AG10803 (cell line): ENCODE measurements around the gene NDC1.
"Not testable (repeated sequence)": the region's sequence is repeated elsewhere in the genome, so short reads cannot be mapped to it uniquely, and the experiment has no call there.

Experiments
- DNase-seq: peaks from one replicate; pipeline ENCODE4 v3.0.0; 2010; ENCODE audit warnings: low read depth
- H3K4me3 ChIP-seq: 2 replicates; pipeline ENCODE4 v1.5.1; 2011; ENCODE audit warnings: mild to moderate bottlenecking, low read length, control low read depth
- CTCF ChIP-seq: conservative IDR thresholded peaks from 2 replicates; pipeline ENCODE4 v1.5.1; 2011; ENCODE audit warnings: mild to moderate bottlenecking, low read length, control low read depth, inconsistent platforms

The NDC1 gene

GRCh38 chr1:53822931-53823330 lies 15.2 kb downstream of the NDC1 start:
- H3K4me3 ChIP-seq = no peak overlapping the region
- no peak for DNase-seq
- TF ChIP-seq CTCF = no peak

GRCh38 chr1:53821380-53821779 lies 16.7 kb downstream of the NDC1 start:
- no peak for DNase-seq
- TF ChIP-seq CTCF = no peak
- H3K4me3 ChIP-seq = no peak overlapping the region

- no peak for TF ChIP-seq CTCF
- no peak for DNase-seq
- no peak overlapping the region for H3K4me3 ChIP-seq
Measured at GRCh38 chr1:53819387-53819786, 18.7 kb downstream of the NDC1 start.

- not testable (repeated sequence) for H3K4me3 ChIP-seq, DNase-seq
Measured at GRCh38 chr1:53816584-53816983, 21.5 kb downstream of the NDC1 start.

GRCh38 chr1:53815484-53815883 lies 22.6 kb downstream of the NDC1 start:
- DNase-seq, H3K4me3 ChIP-seq: not testable (repeated sequence)

GRCh38 chr1:53811414-53811851 lies 26.7 kb downstream of the NDC1 start:
- H3K4me3 ChIP-seq = no peak overlapping the region
- DNase-seq = no peak
- TF ChIP-seq CTCF = 0 out of 2 replicates have a peak, but pooled peaks have one; percentile 1

GRCh38 chr1:53810497-53810896 lies 27.6 kb downstream of the NDC1 start:
- H3K4me3 ChIP-seq = no peak overlapping the region
- TF ChIP-seq CTCF = no peak
- no peak for DNase-seq

GRCh38 chr1:53810007-53810406 lies 28.1 kb downstream of the NDC1 start:
- no peak for TF ChIP-seq CTCF
- DNase-seq = no peak

More at GRCh38 chr1:53810007-53810406, 28.1 kb downstream of the NDC1 start:
- H3K4me3 ChIP-seq = no peak overlapping the region
